EH (cell line): ENCODE results near the gene PAQR6.
A peak's percentile ranks its signal among the peaks of the same experiment; 100 is the strongest.

Experiments
- DNase-seq: peaks from one replicate; pipeline ENCODE4 v3.0.0-alpha.2; 2015; ENCODE audit warnings: low read depth

The PAQR6 gene

GRCh38 chr1:156193488-156194299 is 54.2 kb downstream of the PAQR6 start, which contains the start of gene SLC25A44:
SLC25A44 (plus strand) TSS chr1:156194104; CDS start chr1:156199848, 5,744 bp downstream.
- DNase-seq, result peak; percentile 100
